ENCODE results near the gene RYR1. TPM values are rescaled to one million over a fixed set of nuclear protein-coding genes. Genes with fewer than 3 reads are reported as not detected.
"Not testable (repeated sequence)": the region's sequence is repeated elsewhere in the genome, so short reads cannot be mapped to it uniquely, and the experiment has no call there.

RYR1 gene
- total RNA-seq, 1 donor from 2014 or later: 0.32 TPM

DNA sequence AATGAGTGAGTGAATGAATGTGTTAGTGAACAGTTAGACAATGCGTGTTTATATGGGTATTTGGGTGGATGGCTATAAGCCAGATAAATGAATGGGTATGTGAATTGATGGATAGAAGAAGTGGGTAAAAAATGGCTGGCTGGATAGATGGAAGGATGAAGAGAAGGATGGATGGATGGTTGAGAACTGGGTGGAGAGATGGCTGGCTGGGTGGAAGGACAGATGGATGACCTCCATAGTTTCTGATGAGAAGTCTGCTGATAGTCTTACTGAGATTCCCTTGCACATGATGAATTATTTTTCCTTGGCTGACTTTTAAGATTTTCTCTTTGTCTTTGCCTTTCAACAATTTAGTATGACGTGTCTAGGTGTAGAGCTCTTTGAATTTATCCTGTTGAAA, 57.4 kb downstream of the RYR1 start:
- Histone ChIP-seq H3K79me2 (ENCODE audit: insufficient read depth, low read length) (no peaks in the 10 kb centered on the region), H3K9ac (ENCODE audit: low read length) (no peak overlapping the region), H3K4me3 (ENCODE audit: insufficient read depth, low read depth, low read length) (no peak overlapping the region), H3K27ac (ENCODE audit: low read depth, low read length) (no peak overlapping the region), H3K36me3 (ENCODE audit: insufficient read depth, low read length) (no peaks in the 10 kb centered on the region), H2AFZ (ENCODE audit: low read depth, low read length) (no peak overlapping the region), H3K4me2 (ENCODE audit: low read length) (no peak overlapping the region), H4K20me1 (ENCODE audit: insufficient read depth, low read length) (no peaks in the 10 kb centered on the region), H3K9me3 (ENCODE audit: insufficient read depth, low read depth, low read length) (no peaks in the 10 kb centered on the region), H3K4me1 (ENCODE audit: insufficient read depth, low read length) (no peaks in the 10 kb centered on the region), H3K27me3 (ENCODE audit: insufficient read depth, low read length) (no peaks in the 10 kb centered on the region)
- peak overlapping the region; percentile 1 for H3K4me3 Mint-ChIP-seq (ENCODE audit: unreplicated experiment)
- H3K36me3 Mint-ChIP-seq (ENCODE audit: low read depth, unreplicated experiment): peaks cover 2% of the 10 kb centered on the region
- FAIRE-seq (no peak), DNase-seq (ENCODE audit: low read depth) (no peak)
- TF ChIP-seq EZH2 (IDR thresholded peaks at IDR 0.05; ENCODE audit: insufficient read depth, low read length): no peak
- TF ChIP-seq CTCF (IDR thresholded peaks at IDR 0.05; ENCODE audit: insufficient read depth, low read depth, low read length): no peak
- H3K27me3 Mint-ChIP-seq (ENCODE audit: low read depth, unreplicated experiment): peaks cover 11% of the 10 kb centered on the region
- no peak overlapping the region for H3K27ac Mint-ChIP-seq (ENCODE audit: unreplicated experiment)
- peaks cover 24% of the 10 kb centered on the region for H3K9me3 Mint-ChIP-seq (ENCODE audit: unreplicated experiment)
- no peaks in the 10 kb centered on the region for H3K4me1 Mint-ChIP-seq (ENCODE audit: low read depth, unreplicated experiment)

DNA sequence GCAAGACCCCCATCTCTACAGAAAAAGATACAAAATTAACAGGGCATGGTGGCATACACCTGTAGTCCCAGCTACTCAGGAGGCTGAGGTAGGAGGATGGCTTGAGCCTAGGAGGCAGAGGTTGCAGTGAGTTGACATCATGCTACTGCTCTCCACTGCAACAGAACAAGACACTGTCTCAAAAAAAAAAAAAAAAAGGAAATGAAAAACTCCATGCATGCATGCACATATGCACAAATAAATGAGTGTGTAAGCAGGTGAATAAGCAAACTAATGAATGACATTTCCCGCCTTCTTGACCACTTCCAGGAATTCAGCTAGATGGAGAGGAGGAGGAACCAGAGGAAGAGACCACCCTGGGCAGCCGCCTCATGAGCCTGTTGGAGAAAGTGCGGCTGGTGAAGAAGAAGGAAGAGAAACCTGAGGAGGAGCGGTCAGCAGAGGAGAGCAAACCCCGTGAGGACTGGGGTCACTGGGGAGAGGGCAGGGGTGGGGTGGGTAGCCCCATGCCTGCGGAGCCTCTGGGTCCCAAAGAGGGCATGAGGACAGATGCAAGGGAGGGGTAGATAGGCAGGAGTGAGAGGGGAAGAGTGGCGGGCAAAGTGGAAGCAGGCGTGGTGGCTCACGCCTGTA, 58.8 kb downstream of the RYR1 start:
- no peak overlapping the region for H3K9ac ChIP-seq (ENCODE audit: low read length)
- H3K9me3 Mint-ChIP-seq (ENCODE audit: unreplicated experiment): peaks cover 18% of the 10 kb centered on the region
- H3K4me3 ChIP-seq (ENCODE audit: insufficient read depth, low read depth, low read length): no peak overlapping the region
- H3K4me2 ChIP-seq (ENCODE audit: low read length): no peak overlapping the region
- DNase-seq (ENCODE audit: low read depth) (no peak), FAIRE-seq (no peak)
- TF ChIP-seq CTCF (IDR thresholded peaks at IDR 0.05; ENCODE audit: insufficient read depth, low read depth, low read length): no peak
- no peak for TF ChIP-seq EZH2 (IDR thresholded peaks at IDR 0.05; ENCODE audit: insufficient read depth, low read length)
- H3K27ac ChIP-seq (ENCODE audit: low read depth, low read length): no peak overlapping the region
- no peak overlapping the region for H3K27ac Mint-ChIP-seq (ENCODE audit: unreplicated experiment)
- H3K36me3 ChIP-seq (ENCODE audit: insufficient read depth, low read length): no peaks in the 10 kb centered on the region
- no peaks in the 10 kb centered on the region for H3K9me3 ChIP-seq (ENCODE audit: insufficient read depth, low read depth, low read length)
- no peak overlapping the region for H3K4me3 Mint-ChIP-seq (ENCODE audit: unreplicated experiment)
- H3K27me3 Mint-ChIP-seq (ENCODE audit: low read depth, unreplicated experiment): peaks cover 11% of the 10 kb centered on the region
- H4K20me1 ChIP-seq (ENCODE audit: insufficient read depth, low read length): no peaks in the 10 kb centered on the region
- H3K79me2 ChIP-seq (ENCODE audit: insufficient read depth, low read length): no peaks in the 10 kb centered on the region
- H2AFZ ChIP-seq (ENCODE audit: low read depth, low read length): no peak overlapping the region
- no peaks in the 10 kb centered on the region for H3K4me1 ChIP-seq (ENCODE audit: insufficient read depth, low read length)
- H3K4me1 Mint-ChIP-seq (ENCODE audit: low read depth, unreplicated experiment): no peaks in the 10 kb centered on the region
- H3K27me3 ChIP-seq (ENCODE audit: insufficient read depth, low read length): no peaks in the 10 kb centered on the region
- H3K36me3 Mint-ChIP-seq (ENCODE audit: low read depth, unreplicated experiment): peaks cover 2% of the 10 kb centered on the region

GRCh38 chr19:38494379-38494778, 60.9 kb downstream of the RYR1 start:
- Mint-ChIP-seq H3K27me3 (ENCODE audit: low read depth, unreplicated experiment) (peaks cover 16% of the 10 kb centered on the region), H3K4me1 (ENCODE audit: low read depth, unreplicated experiment) (no peaks in the 10 kb centered on the region), H3K27ac (ENCODE audit: unreplicated experiment) (no peak overlapping the region), H3K9me3 (ENCODE audit: unreplicated experiment) (peaks cover 9% of the 10 kb centered on the region), H3K36me3 (ENCODE audit: low read depth, unreplicated experiment) (no peaks in the 10 kb centered on the region), H3K4me3 (ENCODE audit: unreplicated experiment) (no peak overlapping the region)
- Histone ChIP-seq H3K4me2 (ENCODE audit: low read length) (no peak overlapping the region), H3K36me3 (ENCODE audit: insufficient read depth, low read length) (no peaks in the 10 kb centered on the region), H3K9ac (ENCODE audit: low read length) (no peak overlapping the region), H3K4me3 (ENCODE audit: insufficient read depth, low read depth, low read length) (no peak overlapping the region), H3K4me1 (ENCODE audit: insufficient read depth, low read length) (no peaks in the 10 kb centered on the region), H3K79me2 (ENCODE audit: insufficient read depth, low read length) (no peaks in the 10 kb centered on the region), H3K27me3 (ENCODE audit: insufficient read depth, low read length) (no peaks in the 10 kb centered on the region), H3K9me3 (ENCODE audit: insufficient read depth, low read depth, low read length) (no peaks in the 10 kb centered on the region), H2AFZ (ENCODE audit: low read depth, low read length) (no peak overlapping the region), H3K27ac (ENCODE audit: low read depth, low read length) (no peak overlapping the region), H4K20me1 (ENCODE audit: insufficient read depth, low read length) (no peaks in the 10 kb centered on the region)
- FAIRE-seq (no peak), DNase-seq (ENCODE audit: low read depth) (no peak)
- TF ChIP-seq EZH2 (IDR thresholded peaks at IDR 0.05; ENCODE audit: insufficient read depth, low read length): no peak
- no peak for TF ChIP-seq CTCF (IDR thresholded peaks at IDR 0.05; ENCODE audit: insufficient read depth, low read depth, low read length)

DNA sequence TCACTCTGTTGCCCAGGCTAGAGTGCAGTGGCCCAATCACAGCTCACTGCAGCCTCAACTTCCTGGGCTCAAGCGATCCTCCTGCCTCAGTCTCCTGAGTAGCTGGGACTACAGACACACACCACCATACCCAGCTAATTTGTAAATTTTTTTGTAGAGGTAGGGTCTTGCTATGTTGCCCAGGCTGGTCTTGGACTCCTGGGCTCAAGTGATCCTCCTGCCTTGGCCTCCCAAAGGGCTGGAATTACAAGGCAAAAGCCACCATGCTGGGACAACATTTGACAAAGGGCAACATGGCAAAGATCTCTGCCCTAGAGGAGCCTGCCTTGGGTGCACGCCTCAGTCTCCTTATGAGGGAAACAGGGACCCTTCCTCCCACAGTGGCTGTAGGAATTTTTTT, 61.9 kb downstream of the RYR1 start:
- H3K4me3 Mint-ChIP-seq (ENCODE audit: unreplicated experiment); H3K9ac ChIP-seq (ENCODE audit: low read length); H3K36me3 ChIP-seq (ENCODE audit: insufficient read depth, low read length); H3K79me2 ChIP-seq (ENCODE audit: insufficient read depth, low read length); H2AFZ ChIP-seq (ENCODE audit: low read depth, low read length); DNase-seq (ENCODE audit: low read depth); H4K20me1 ChIP-seq (ENCODE audit: insufficient read depth, low read length); H3K9me3 Mint-ChIP-seq (ENCODE audit: unreplicated experiment); H3K4me2 ChIP-seq (ENCODE audit: low read length); H3K9me3 ChIP-seq (ENCODE audit: insufficient read depth, low read depth, low read length); H3K27ac Mint-ChIP-seq (ENCODE audit: unreplicated experiment); FAIRE-seq; H3K4me1 Mint-ChIP-seq (ENCODE audit: low read depth, unreplicated experiment); H3K4me1 ChIP-seq (ENCODE audit: insufficient read depth, low read length); H3K27ac ChIP-seq (ENCODE audit: low read depth, low read length); H3K27me3 ChIP-seq (ENCODE audit: insufficient read depth, low read length); H3K36me3 Mint-ChIP-seq (ENCODE audit: low read depth, unreplicated experiment); H3K4me3 ChIP-seq (ENCODE audit: insufficient read depth, low read depth, low read length): not testable (repeated sequence)
- H3K27me3 Mint-ChIP-seq (ENCODE audit: low read depth, unreplicated experiment): peaks cover 12% of the 10 kb centered on the region

Data from astrocyte (in vitro differentiated cells and primary cell).